GM18511 (cell line): Measurements from ENCODE around the gene SMIM11.

Experiments used
- ATAC-seq: cut with Tn5 transposase; IDR thresholded peaks from one replicate; pipeline ENCODE4 v1.9.1; 2021; ENCODE audit warnings: mild to moderate bottlenecking, moderate library complexity; ENCODE audit not compliant: unreplicated experiment

The SMIM11 gene

GRCh38 chr21:34374940-34375618, at the start of gene SMIM11:
Gene SMIM11 (plus strand): TSS chr21:34375507. CDS start chr21:34379505, 3,998 bp downstream.
- ATAC-seq: peak; percentile 95

GRCh38 chr21:34330055-34330454, 45.3 kb upstream of the SMIM11 start:
- no peak for ATAC-seq

- ATAC-seq: no peak
Measured at GRCh38 chr21:34331726-34332125, 43.6 kb upstream of the SMIM11 start.

DNA sequence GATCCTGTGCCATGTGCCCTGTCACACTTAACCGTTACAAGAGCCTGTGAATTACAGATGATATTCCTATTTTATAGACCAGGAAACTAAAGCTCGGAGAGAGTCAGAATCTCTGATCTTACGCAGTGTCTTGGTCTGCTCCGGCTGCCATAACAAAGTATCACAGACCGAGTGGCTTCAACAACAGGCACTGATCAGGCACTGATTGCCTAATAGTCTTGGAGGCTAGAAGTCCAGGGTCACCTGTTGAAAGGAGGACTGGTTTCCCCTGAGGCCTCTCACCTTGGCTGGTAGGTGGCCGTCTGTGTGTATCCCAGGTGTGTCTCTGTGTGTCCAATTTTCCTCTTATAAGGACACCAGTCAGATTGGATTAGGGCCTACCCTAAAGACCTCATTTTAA, 43.0 kb upstream of the SMIM11 start:
- no peak for ATAC-seq

- no peak for ATAC-seq
Measured at GRCh38 chr21:34333121-34333739, 42.1 kb upstream of the SMIM11 start.

DNA sequence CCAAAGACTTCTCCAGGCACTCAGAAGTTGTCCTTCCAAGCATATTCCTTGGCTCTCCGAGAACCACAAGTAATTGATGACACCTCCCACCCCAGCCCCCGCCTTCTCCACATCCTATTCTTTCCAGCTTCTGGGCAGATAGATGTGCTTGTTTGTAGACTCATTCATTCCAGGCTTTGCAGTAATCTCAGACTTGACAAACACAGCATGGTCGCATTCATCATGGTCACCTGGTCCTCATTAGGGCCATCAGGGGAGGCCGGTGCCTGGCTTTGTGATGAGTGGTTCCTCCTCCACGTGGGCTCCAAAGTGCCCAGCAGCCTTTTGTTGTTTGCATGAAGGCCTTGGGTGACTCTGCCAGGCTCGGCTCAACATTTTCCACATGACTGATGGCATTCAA, 40.0 kb upstream of the SMIM11 start:
- ATAC-seq: no peak

- ATAC-seq: no peak
Measured at GRCh38 chr21:34336245-34336644, 39.1 kb upstream of the SMIM11 start.

GRCh38 chr21:34336756-34337391, 38.4 kb upstream of the SMIM11 start:
- ATAC-seq: no peak

DNA sequence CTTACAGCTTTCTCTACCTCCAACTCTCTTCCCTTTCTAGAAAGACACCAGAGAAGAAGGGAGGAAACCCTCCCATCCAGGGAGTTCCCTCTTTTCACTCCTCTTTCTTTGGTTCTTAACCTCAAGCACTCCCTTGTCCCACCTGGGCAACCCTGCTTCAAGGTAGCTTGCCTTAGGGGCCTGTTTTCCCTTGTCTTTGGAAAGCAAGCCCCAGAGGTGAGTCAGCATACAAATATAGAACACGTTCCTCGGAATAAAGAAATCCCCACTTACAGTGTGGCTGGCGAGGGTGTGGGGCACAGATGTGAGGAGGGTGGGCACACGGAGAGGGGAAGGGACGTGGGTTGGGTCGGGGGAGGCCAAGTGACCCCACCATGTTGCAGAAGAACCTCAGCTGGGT, 37.6 kb upstream of the SMIM11 start:
- no peak for ATAC-seq

DNA sequence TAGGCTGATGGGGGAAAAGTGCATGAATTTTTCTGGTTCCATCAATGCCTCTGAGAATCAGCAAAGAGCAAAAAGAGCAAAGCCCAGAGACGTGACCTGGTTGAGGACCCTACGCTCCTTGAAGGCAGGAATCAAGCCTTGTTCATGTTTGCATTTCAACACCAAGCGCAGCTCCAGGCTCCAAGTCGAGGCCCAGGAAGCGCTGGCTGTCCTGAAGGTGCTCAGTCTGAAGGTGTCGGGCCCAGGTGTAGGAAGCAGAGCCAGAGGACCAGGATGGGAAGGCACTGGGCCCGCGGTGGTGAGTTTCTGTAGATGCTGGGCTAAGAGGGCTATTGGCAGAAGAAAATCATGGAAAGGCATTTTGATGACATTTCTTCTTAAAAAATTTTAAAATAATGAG, 37.1 kb upstream of the SMIM11 start:
- ATAC-seq: no peak

DNA sequence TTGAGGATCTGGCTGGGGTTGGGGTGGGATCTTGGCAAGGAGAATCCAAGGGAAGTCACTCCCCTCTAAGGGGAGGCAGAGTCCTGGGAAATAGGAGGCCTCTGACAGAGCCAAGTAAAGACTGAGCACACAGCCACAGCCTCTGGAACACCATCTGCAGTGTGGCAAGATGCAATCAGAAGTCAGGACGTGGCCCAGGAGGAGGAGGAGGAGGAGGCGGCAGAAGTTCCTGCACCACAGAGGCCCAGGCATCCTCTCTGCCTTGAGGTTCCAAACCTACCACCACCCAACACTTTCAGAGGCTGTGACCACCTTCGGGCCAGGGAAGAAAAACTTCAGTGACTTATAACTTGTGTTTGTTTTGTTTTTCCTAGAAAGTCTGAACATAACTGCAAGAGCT, 35.2 kb upstream of the SMIM11 start:
- ATAC-seq: no peak

DNA sequence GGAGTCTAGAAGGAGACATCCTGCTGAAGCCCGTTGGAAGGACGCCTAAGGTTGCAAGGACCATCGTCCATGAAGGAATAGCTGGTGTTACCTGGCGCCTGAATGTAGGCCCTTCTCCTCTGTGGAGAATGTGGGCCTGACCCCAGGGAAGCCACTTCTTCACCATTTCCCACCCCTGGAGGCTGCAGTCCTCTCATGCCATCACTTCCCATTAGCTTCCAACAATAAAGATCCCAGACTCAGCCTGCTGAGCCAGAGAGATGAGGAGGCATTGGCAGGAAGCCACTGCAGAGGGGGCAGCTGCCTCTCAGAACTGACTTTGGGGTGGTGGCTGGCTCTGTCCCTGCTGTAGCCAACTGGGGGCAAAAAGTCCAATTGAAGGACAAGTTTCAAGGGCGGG, 32.8 kb upstream of the SMIM11 start:
- no peak for ATAC-seq

GRCh38 chr21:34343347-34343746, 32.0 kb upstream of the SMIM11 start:
- no peak for ATAC-seq

DNA sequence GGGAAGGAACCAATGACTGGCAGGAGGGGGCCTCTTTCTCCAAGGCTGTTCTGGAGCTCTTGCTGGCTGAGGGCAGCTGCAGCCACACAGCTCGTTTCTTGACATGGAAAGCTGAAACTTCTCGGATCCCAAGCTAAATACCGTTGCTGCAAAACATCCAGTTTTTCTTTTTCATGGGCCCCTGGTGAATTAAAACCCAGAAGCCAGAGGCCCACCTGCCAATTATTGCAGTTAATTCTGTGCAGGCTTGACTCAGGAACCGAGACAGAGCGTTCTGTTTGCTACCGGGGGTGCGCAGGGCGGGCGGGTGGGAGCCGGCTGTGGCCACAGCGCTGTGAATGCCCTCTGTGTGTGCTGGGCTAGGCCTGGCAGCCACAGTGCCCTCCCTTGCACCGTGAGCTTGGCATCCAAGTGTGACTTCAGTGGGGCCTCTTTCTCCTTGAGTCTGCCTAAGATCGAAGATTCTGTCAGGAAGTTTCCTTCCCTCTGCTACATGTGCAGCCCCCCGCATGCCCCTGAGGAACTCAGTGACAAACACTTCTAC, 31.4 kb upstream of the SMIM11 start:
- no peak for ATAC-seq

DNA sequence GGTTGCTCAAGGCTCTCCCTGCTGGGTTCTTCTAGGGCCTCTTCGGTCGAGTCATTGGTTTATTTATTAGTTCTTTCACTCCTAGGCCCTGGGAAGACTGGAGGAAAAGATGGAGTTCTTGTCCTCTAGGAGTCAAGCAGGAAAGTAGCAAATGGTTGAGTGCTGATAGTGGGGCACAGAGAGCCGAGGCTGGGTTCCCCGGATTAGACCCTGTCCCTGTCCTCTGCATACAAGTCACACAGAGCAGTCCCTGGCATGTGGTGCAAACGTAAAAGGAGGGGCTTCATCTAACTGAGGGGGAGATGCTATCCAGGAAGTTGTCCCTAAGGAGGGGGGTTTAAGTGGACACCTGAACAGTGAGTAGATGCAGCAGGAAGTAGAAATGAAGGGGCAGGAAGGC, 30.7 kb upstream of the SMIM11 start:
- ATAC-seq: no peak

DNA sequence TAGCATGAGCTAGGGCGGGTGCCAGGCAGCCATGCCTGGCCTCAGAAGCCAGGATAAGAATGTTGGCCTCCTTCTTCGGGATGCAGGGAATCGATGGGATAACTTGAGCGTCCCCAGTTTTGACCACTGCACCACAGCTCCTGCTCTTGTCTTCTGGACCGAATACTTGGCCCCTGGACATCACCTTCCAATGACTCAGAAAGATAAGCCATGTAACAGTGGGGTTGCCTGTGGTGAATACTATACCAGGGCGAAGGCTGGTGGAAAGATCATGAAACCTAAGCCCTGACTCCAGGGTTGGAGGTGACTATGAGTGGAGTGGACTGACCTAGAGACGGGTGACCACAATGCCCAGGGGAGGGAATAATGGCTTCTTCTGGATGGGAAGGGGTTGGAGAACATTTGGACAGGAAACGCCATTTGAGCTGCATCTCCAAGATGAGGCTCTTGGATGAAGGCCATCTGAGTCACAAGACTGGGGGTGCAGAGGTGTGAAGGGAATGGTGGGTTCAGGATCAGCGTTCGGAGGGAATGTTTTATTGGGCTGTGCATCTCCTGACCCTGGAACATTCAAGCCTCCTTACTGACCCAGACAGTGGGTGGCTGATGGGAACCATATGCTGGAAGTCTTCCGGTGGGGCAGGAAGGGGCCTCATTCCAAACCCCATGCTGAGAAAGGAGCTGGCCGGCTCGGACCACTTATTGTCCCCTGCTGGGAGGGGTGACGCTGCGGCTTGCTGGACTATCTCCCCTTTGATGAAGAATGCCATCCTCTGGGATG, 30.0 kb upstream of the SMIM11 start:
- ATAC-seq: no peak

GRCh38 chr21:34345892-34346291, 29.4 kb upstream of the SMIM11 start:
- no peak for ATAC-seq

DNA sequence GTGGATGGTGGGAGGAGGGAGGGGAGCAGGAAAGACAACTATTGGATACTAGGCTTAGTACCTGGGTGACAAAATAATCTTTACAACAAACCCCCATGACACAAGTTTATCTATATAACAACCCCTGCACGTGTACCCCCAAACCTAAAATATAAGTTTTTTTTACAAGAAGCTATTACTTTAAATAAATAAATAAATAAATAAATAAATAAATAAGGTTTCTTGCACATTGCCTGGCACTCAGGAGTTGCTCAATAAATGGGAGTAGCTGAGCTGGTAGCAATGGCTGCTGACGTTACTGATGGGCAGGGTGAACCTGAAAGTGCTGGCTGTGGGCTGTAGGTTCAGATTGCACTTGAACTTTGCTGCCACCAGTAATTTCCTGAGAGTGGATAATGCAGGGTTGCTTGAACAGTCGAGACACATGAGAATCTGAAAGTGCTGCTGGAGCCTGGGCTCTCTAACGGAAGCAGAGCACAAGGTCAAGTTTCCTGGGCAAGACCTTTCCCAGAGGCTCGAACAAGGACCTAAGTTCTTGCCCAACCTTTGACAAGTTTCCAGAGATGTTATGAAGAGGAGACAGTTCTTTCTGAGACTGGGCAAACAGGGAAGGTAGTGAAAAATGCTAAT, 26.3 kb upstream of the SMIM11 start:
- no peak for ATAC-seq

DNA sequence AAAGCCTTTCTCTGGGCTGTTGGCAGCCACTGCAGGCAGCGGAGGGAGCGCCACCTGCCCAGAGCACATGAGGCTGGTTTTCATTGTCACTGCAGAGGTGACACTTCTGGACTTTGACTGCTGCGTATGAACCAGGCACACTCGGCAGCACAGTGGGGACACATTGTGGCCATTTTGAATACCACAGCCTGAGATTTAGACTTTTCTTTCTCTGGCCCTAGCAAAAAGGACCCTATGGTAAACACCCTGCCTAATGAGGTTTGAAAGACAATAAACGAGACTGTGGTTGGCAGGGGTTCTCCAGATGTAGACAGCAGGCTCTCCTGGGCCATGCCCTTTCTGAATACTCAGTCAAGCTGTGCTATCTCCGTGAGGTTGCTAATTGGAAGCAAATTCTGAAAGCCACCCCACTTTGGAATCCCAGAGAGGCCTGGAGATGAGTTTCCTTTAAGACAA, 23.5 kb upstream of the SMIM11 start:
- peak; percentile 75 for ATAC-seq

DNA sequence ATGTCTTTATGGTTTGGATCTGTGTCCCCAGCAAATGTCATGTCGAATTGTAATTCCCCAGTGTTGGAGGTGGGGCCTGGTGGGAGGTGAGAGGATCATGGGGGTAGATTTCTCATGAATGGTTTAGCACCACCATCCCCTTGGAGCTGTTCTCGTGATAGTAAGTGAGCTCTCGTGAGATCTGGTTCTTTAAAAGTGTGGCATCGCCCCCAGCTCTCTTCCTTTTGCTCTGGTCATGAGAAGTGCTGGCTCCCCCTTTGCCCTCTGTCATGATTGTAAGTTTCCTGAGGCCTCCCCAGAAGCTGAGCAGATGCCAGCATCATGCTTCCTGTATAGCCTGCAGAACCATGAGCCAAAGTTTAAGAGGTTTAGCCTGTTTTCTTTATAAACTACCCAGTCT, 22.8 kb upstream of the SMIM11 start:
- no peak for ATAC-seq

DNA sequence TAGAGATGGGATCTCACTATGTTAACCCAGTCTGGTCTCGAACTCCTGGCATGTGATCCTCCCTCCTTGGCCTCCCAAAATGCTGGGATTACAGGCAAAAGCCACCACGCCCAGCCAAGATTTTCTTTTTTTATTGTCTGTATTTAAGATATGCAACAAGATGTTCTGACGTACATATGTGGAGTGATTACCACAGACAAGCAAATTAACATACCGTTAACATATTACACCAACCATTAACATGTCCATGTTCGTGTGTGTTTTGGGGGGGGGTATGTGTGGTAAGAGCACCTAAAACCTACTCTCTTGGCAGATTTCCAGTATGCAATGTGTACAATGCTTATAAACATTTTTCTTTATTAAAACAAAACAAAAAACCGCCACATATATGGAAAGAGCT, 22.1 kb upstream of the SMIM11 start:
- ATAC-seq: no peak
